Measurements from ENCODE around the gene ZNF316. TPM values are rescaled to one million over a fixed set of nuclear protein-coding genes. Genes with fewer than 3 reads are reported as not detected.

The ZNF316 gene
- total RNA-seq, 1 experiment from 2014 or later: 22.2 TPM

- H3K27me3 Mint-ChIP-seq (ENCODE audit: low read depth): no peaks in the 10 kb centered on the region
- H4K20me1 ChIP-seq (ENCODE audit: control insufficient read depth, insufficient read depth, insufficient read length): no peaks in the 10 kb centered on the region
- H2AK5ac ChIP-seq (ENCODE audit: insufficient read length, low read length): no peak overlapping the region
- no peaks in the 10 kb centered on the region for H3K9me3 ChIP-seq (ENCODE audit: control insufficient read depth, low read depth, low read length)
- no peak for DNase-seq
- no peak overlapping the region for H2BK20ac ChIP-seq (ENCODE audit: low read depth, low read length, poor library complexity, severe bottlenecking)
- H3K23ac ChIP-seq (ENCODE audit: insufficient read length, low read depth, low read length): no peak overlapping the region
- no peak overlapping the region for H3K18ac ChIP-seq (ENCODE audit: insufficient read length, low read depth, low read length)
- no peak overlapping the region for H3K9ac ChIP-seq (ENCODE audit: extremely low read depth, insufficient read length, low read length)
- H3T11ph ChIP-seq (ENCODE audit: low read length): no peak overlapping the region
- H3K27me3 ChIP-seq (ENCODE audit: insufficient read depth, low read length): no peaks in the 10 kb centered on the region
- H3K23me2 ChIP-seq (ENCODE audit: insufficient read length, low read depth, low read length, poor library complexity, severe bottlenecking): no peaks in the 10 kb centered on the region
- no peak overlapping the region for H3K4me2 ChIP-seq (ENCODE audit: insufficient read depth, insufficient read length, low read length)
- no peak overlapping the region for H2BK5ac ChIP-seq (ENCODE audit: insufficient read length, low read length)
- no peak for TF ChIP-seq CTCF (conservative IDR thresholded peaks at IDR 0.05)
- H3K36me3 Mint-ChIP-seq (ENCODE audit: insufficient read depth in 1 of 3, low read depth in 3 of 3): peaks cover 15 to 26% (median 20%) of the 10 kb centered on the region in 3 experiments
- H3K27ac ChIP-seq (ENCODE audit: insufficient read length, low read depth, low read length): no peak overlapping the region
- H3K9me3 Mint-ChIP-seq: peaks cover 0 to 4% of the 10 kb centered on the region in 2 experiments; a peak in 3 of 5 replicates
- no peak overlapping the region; a peak in 1 of 5 replicates for H3K4me3 Mint-ChIP-seq
- H3K4ac ChIP-seq (ENCODE audit: low read depth, low read length): no peak overlapping the region
- H2AFZ ChIP-seq (ENCODE audit: low read length): no peak overlapping the region
- H2BK120ac ChIP-seq (ENCODE audit: low read depth, low read length, poor library complexity, severe bottlenecking): no peak overlapping the region
- H4K91ac ChIP-seq (ENCODE audit: insufficient read length, low read depth, low read length): no peak overlapping the region
- H3K27ac Mint-ChIP-seq: peak overlapping the region in 1 of 3 experiments; percentile 80; a peak in 1 of 7 replicates
- no peak overlapping the region for H2BK15ac ChIP-seq (ENCODE audit: low read depth, low read length)
- no peaks in the 10 kb centered on the region for H3K79me2 ChIP-seq (ENCODE audit: insufficient read depth, low read length)
- WGBS (ENCODE audit: extremely low coverage, insufficient read length, low lambda C conversion rate): no CpG with 5 or more reads among the region's 48 CpGs
- no peak overlapping the region for H3K14ac ChIP-seq (ENCODE audit: insufficient read depth, low read length)
- peaks cover 13 to 17% of the 10 kb centered on the region in 2 experiments for H3K4me1 Mint-ChIP-seq
- no peaks in the 10 kb centered on the region for H3K4me1 ChIP-seq (ENCODE audit: insufficient read depth, low read length)
- H2BK12ac ChIP-seq (ENCODE audit: insufficient read length, low read depth, low read length): no peak overlapping the region
- H4K5ac ChIP-seq (ENCODE audit: insufficient read length, low read depth, low read length): no peak overlapping the region
- H4K8ac ChIP-seq (replicated peaks; ENCODE audit: insufficient read length, low read depth, low read length): no peak overlapping the region
- no peak overlapping the region for H3K56ac ChIP-seq (ENCODE audit: insufficient read length, low read depth, low read length)
- H3K79me1 ChIP-seq (ENCODE audit: insufficient read depth, low read depth, low read length, poor library complexity, severe bottlenecking): no peaks in the 10 kb centered on the region
These were observed 17.9 kb downstream of the ZNF316 start for GRCh38 chr7:6654842-6655610.
